Measurements from ENCODE around the gene ATN1. TPM values are rescaled to one million over a fixed set of nuclear protein-coding genes. Genes with fewer than 3 reads are reported as not detected.

ATN1 gene
- total RNA-seq, 2 donors from 2014 or later = 75.3 to 83.1 TPM

- intact Hi-C loops (cut with DNase I) = no loop called here
These were observed 52.3 kb downstream of the ATN1 start for GRCh38 chr12:6980075-6980474.

DNA sequence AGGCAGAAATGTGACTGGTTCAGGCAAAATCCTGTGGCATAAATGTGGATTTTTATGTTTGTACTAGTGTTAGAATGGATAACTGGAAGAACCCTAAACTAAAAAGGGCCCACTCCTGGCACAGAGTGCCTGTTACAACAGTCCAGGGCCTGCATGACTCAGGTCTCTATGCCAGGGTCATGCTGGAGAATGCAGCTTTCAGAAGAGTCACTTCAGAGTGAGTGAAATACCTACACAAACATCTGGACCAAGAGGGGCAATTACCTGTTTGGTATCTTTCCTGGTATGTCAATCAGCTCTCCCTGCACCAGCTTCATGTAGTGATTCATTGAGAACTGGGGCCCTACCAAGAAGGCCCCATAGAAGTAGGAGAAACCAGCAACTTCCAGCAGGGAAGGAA, 53.0 kb downstream of the ATN1 start:
- DNase-seq (no peak), ATAC-seq (no peak)
- intact Hi-C loops (cut with DNase I) = no loop called here

More at GRCh38 chr12:6980075-6980474, 52.3 kb downstream of the ATN1 start:
- DNase-seq = no peak
- no peak for ATAC-seq

DNA sequence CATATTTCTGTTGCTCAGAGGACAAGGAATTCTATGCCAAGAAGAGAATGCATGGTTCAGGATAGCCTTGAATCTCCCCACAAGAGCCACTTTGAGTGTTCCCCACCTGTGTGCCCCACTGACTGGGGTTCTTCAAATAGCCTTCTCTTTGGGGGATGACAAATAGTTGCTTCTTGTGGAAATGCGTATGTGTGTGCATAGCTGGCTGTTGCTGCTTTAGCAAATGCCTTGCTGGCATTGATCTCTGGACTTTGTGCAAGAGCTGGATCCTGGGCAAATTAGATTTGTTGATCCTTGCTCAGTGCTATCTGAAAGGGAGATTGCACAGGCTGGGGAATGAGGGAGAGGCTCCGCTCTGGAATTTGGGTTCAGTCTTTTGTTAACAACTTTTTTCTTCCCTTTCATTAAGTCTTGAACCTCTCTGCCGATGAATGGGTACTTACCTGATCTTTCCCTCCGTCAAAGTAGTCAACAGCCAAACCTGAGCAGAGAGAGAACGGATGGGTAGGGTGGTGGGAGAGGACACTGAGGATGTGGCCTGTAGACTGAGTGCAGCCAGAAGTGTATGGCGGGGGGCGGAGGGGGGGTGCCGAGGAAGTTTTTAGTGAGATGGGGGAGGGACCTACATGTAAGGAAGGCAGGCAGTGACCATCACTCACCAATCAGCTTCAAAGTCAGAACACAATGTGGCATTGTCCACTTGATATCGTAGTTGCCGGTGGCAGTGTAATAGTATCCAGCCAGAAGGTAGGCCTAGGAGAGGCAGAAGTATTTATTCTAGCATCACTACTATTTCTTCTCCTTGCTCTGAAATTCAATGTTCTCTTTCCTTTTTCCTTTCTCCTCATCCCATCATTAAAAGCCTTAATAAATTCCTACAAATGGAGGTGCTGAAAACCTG, 53.6 kb downstream of the ATN1 start:
- no peak for DNase-seq
- ATAC-seq = no peak
- intact Hi-C loops (cut with DNase I) = no loop called here

DNA sequence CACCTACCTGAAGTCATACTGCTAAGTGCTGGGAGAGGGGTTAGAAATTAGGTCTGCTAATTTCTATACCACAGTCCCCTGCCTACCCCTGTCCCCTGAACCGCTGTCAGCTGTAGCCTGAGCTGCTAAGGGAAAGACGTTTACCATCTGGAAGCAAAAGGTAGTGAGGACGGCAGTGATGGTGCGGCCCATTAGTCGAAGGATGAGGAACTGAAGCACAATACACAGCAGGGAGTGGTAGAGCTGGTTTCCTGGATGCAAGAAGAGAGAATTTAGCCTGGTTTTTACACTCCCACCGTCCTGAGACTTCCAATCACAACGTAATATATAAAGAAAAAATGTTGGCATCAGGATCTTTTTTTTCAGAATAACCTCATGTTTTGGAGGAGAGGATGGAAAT, 54.8 kb downstream of the ATN1 start:
- intact Hi-C loops (cut with DNase I) = no loop called here
- DNase-seq (no peak), ATAC-seq (no peak)

DNA sequence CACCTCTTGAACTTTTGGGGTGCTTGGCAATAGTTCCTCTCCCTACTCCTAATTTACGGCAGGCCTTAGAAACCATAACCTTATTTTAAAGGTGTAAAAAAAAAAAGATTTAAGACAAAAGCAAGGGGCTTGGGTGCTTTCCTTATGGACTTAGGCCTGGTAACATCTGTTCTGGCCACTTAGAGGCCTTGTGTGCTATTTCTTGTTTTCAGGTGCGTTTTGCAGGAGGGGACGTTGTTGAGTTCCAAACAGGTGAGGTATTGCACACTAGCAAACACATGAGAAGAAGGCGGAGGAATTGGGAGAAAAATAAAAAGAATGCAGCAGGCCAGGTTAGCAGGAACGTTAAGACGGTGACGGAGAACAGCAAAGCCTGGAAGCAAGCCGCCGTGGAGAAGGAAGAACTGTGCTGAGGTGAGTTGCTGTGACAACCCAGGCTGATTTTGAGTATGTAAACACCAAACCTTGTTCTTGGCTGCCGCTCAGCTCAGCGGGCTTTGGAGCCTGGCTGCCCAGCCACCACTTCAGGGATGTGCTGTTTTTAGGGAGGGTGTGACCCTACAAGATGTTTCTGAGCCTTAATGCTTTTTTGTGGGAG, 60.3 kb downstream of the ATN1 start:
- ATAC-seq = no peak
- intact Hi-C loops (cut with DNase I) = no loop called here
- no peak for DNase-seq

Small RNA genes within 50 kb of the gene (microRNA-seq; reads per million reads assigned to microRNA genes)
- 1.8 to 5.4 reads per million in 2 donors for gene MIR141
- 14.7 to 17.4 reads per million in 2 donors for gene MIR200C

Other genes starting within 250 kb of the ATN1 start
- gene ZNF384, start 238.6 kb upstream of the ATN1 start, total RNA-seq = 10 to 100 TPM; 28.3 to 31.2 TPM
- under 1 TPM; 0.18 to 0.42 TPM for gene PIANP, start 227.1 kb upstream of the ATN1 start, total RNA-seq
- gene COPS7A, start 203.9 kb upstream of the ATN1 start, total RNA-seq = 10 to 100 TPM; 61.3 to 71.2 TPM
- 100 to 1,000 TPM; 118 to 149 TPM for gene MLF2, start 174.8 kb upstream of the ATN1 start, total RNA-seq
- gene PTMS, start 161.6 kb upstream of the ATN1 start, total RNA-seq = 100 to 1,000 TPM; 164 to 189 TPM
- under 1 TPM; 0.62 to 0.97 TPM for gene LAG3, start 155.4 kb upstream of the ATN1 start, total RNA-seq
- gene CD4, start 138.4 kb upstream of the ATN1 start, total RNA-seq = 10 to 100 TPM; 11.6 to 24.2 TPM
- gene GPR162, start 106.1 kb upstream of the ATN1 start, total RNA-seq = 1 to 10 TPM; 5.3 to 8.4 TPM
- gene P3H3, start 99.6 kb upstream of the ATN1 start, total RNA-seq = 10 to 100 TPM; 13.2 to 22.3 TPM
- 1 to 10 TPM; 2.3 to 5.8 TPM for gene GNB3, start 87.0 kb upstream of the ATN1 start, total RNA-seq
- under 1 TPM in 1 of 2 donors, not detected in 1; 0.82 TPM for gene CDCA3, start 76.7 kb upstream of the ATN1 start, total RNA-seq
- gene USP5, start 75.8 kb upstream of the ATN1 start, total RNA-seq = 10 to 100 TPM; 63.4 to 65.4 TPM
- gene TPI1, start 60.4 kb upstream of the ATN1 start, total RNA-seq = 100 to 1,000 TPM; 642 to 858 TPM
- gene SPSB2, start 54.7 kb upstream of the ATN1 start, total RNA-seq = 1 to 10 TPM; 3.7 to 4.1 TPM
- 10 to 100 TPM in 1 of 2 donors, 1 to 10 TPM in 1; 8.1 to 10.5 TPM for gene LRRC23, start 23.1 kb upstream of the ATN1 start, total RNA-seq
- gene ENO2, start 13.4 kb upstream of the ATN1 start, total RNA-seq = 10 to 100 TPM; 12.8 to 24.9 TPM
- gene RNU7-1, start 15.9 kb downstream of the ATN1 start, total RNA-seq = not detected
- gene C12orf57, start 16.1 kb downstream of the ATN1 start, total RNA-seq = 100 to 1,000 TPM; 249 to 282 TPM
- 10 to 100 TPM; 13.0 to 18.9 TPM for gene PTPN6, start 23.4 kb downstream of the ATN1 start, total RNA-seq
- 100 to 1,000 TPM; 117 to 157 TPM for gene PHB2, start 42.7 kb downstream of the ATN1 start, total RNA-seq
- 10 to 100 TPM; 34.4 to 36.6 TPM for gene EMG1, start 43.0 kb downstream of the ATN1 start, total RNA-seq
- 10 to 100 TPM; 22.6 to 29.4 TPM for gene LPCAT3, start 90.5 kb downstream of the ATN1 start, total RNA-seq
- gene C1S, start 132.8 kb downstream of the ATN1 start, total RNA-seq = 100 to 1,000 TPM; 222 to 287 TPM
- 100 to 1,000 TPM; 331 to 488 TPM for gene C1R, start 164.5 kb downstream of the ATN1 start, total RNA-seq
- 10 to 100 TPM; 23.0 to 29.8 TPM for gene C1RL, start 181.3 kb downstream of the ATN1 start, total RNA-seq
- gene RBP5, start 200.9 kb downstream of the ATN1 start, total RNA-seq = 1 to 10 TPM in 1 of 2 donors, under 1 TPM in 1; 0.97 to 2.1 TPM
- 10 to 100 TPM; 14.7 to 17.0 TPM for gene CLSTN3, start 202.4 kb downstream of the ATN1 start, total RNA-seq

Measured in left cardiac atrium (tissue), 4 donors.